Epithelial cell of umbilical artery (primary cell): Measurements from ENCODE around the gene OR8J1. TPM values are rescaled to one million over a fixed set of nuclear protein-coding genes. Genes with fewer than 3 reads are reported as not detected.

Experiments used
- total RNA-seq: library from RNA; depleted of rRNA; stranded (reverse); fragments of >200 nt; gene quantifications from 2 replicates; pipeline ENCODE4 v1.2.3, GENCODE V29; 2014

Gene OR8J1, protein sequence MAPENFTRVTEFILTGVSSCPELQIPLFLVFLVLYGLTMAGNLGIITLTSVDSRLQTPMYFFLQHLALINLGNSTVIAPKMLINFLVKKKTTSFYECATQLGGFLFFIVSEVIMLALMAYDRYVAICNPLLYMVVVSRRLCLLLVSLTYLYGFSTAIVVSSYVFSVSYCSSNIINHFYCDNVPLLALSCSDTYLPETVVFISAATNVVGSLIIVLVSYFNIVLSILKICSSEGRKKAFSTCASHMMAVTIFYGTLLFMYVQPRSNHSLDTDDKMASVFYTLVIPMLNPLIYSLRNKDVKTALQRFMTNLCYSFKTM
- not detected in 2 replicates for total RNA-seq

DNA sequence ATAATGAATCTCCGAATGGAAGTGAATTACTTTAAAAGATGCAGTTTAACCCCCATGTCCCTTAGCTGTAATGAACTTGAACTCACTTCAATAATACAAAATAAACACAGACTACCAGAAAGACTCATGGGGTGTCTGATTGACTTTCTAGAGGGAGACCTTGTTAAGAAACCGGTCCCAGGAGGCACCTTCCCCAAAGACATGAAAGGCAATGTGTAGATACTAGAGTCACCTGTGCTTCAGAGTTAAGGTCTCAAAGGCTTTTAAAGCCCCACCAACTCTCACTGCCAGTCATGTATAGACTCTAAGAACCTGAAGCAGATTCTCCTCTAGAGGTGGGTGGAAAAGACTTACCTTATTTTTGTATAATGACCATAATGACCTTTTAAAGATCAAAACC is at the start of gene OR8J1:
TSS of gene OR8J1 (plus strand) at position 301 of the 400 bp plus-strand sequence. CDS start 5,956 bp downstream, outside the sequence.

DNA sequence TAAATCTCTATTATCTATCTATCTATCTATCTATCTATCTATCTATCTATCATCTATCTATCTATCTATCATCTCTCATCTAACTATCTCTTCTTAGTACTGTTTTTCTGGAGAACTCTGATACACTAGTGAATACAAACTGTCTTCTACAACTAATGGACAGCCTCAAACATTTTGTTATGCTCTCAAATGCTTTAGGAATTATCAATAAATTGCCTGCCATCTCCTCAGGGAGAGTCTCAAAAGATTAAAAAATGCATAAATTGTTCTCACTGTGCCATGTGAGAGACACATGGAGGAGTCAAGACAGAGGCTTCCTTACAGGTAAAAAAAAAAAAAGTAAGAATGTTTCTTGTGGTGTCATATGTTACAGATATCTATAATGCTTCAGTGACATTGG is 39.2 kb upstream of the OR8J1 start, which contains the start of gene OR8K3:
TSS of gene OR8K3 (plus strand) at position 301 of the 400 bp plus-strand sequence. CDS start 3,163 bp downstream, outside the sequence.

DNA sequence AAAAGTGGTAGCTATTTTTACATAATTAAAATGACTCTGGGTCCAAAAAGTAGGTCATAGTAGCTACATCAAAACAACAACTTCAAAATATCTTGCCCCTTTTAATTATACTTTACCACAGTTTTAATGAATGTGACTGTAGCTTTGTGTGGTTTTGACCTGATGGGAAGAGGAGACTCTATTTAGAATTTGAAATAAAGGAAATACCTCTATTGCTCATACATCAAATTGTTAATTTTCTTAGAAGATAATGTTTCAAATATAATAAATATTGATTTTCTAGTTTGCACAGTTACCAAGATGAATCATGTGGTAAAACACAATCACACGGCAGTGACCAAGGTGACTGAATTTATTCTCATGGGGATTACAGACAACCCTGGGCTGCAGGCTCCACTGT is 8.4 kb upstream of the OR8J1 start, which contains the start of gene OR8K1:
TSS of gene OR8K1 (plus strand) at position 301 of the 400 bp plus-strand sequence. CDS start at position 301, 0 bp downstream.

DNA sequence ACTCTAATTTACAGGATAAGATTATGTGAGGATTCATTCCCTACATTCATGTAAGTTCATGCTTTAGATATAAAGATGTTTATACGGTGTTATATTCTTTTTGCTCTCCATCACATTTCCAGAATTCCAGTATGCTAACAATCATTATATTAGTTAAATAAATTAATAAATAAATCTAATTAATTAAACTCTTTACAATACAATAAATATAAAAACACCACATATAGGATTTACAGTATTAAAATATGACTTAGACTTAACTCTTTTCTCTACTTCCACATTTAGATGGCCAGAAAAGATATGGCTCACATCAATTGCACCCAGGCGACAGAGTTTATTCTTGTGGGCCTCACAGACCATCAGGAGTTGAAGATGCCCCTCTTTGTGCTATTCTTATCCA is 21.2 kb downstream of the OR8J1 start, which contains the start of gene OR8U1:
TSS of gene OR8U1 (plus strand) at position 301 of the 400 bp plus-strand sequence. CDS start at position 301, 0 bp downstream.

Other genes with a start within 250 kb of the OR8J1 start
- gene OR8H3, start 231.9 kb upstream of the OR8J1 start, total RNA-seq, result not detected in 2 replicates
- gene OR8J3, start 214.1 kb upstream of the OR8J1 start, total RNA-seq, result not detected in 2 replicates
- gene OR8K5, start 194.0 kb upstream of the OR8J1 start, total RNA-seq, result not detected in 2 replicates
- not detected in 2 replicates for gene OR5J2, start 177.7 kb upstream of the OR8J1 start, total RNA-seq
- gene OR5T2, start 120.0 kb upstream of the OR8J1 start, total RNA-seq, result not detected in 2 replicates
- gene OR5T3, start 102.0 kb upstream of the OR8J1 start, total RNA-seq, result not detected in 2 replicates
- not detected in 2 replicates for gene OR5T1, start 80.1 kb upstream of the OR8J1 start, total RNA-seq
- not detected in 2 replicates for gene OR8H1, start 62.0 kb upstream of the OR8J1 start, total RNA-seq
- not detected in 2 replicates for gene OR8K3, start 39.1 kb upstream of the OR8J1 start, total RNA-seq
- gene OR8K1, start 8.3 kb upstream of the OR8J1 start, total RNA-seq, result not detected in 2 replicates
- gene OR8U1, start 21.3 kb downstream of the OR8J1 start, total RNA-seq, result not detected in 2 replicates
- not detected in 2 replicates for gene OR5AL1, start 58.4 kb downstream of the OR8J1 start, total RNA-seq
- gene OR5M3, start 119.1 kb downstream of the OR8J1 start, total RNA-seq, result not detected in 2 replicates
- gene OR5M8, start 137.1 kb downstream of the OR8J1 start, total RNA-seq, result not detected in 2 replicates
- not detected in 2 replicates for gene OR5M11, start 189.0 kb downstream of the OR8J1 start, total RNA-seq
- gene OR5M10, start 223.4 kb downstream of the OR8J1 start, total RNA-seq, result not detected in 2 replicates